Suppressor macrophage treated with lipopolysaccharide for 4 hours (primary cell): ENCODE measurements around the gene RNASEH2C.
"Not testable (repeated sequence)": the region's sequence is repeated elsewhere in the genome, so short reads cannot be mapped to it uniquely, and the experiment has no call there.

Experiments used
- DNase-seq: peaks from one replicate; pipeline ENCODE4 v3.0.0-alpha.2; 2020

The RNASEH2C gene

GRCh38 chr11:65716774-65717405 lies 3.7 kb downstream of the RNASEH2C start:
- no peak for DNase-seq

GRCh38 chr11:65716302-65716701 lies 4.3 kb downstream of the RNASEH2C start:
- no peak for DNase-seq

- DNase-seq, result no peak
Measured at GRCh38 chr11:65714433-65714832, 6.2 kb downstream of the RNASEH2C start.

- no peak for DNase-seq
Measured at GRCh38 chr11:65713212-65713969, 7.2 kb downstream of the RNASEH2C start.

GRCh38 chr11:65712633-65713076 lies 7.9 kb downstream of the RNASEH2C start:
- no peak for DNase-seq

GRCh38 chr11:65711785-65712632 lies 8.6 kb downstream of the RNASEH2C start, which contains the start of gene KAT5:
Gene KAT5 (plus strand): TSS chr11:65712252. CDS start chr11:65712268, 16 bp downstream.
- peak; percentile 99 for DNase-seq

GRCh38 chr11:65710421-65710820 lies 10.2 kb downstream of the RNASEH2C start:
- DNase-seq, result peak; percentile 17

- peak; percentile 15 for DNase-seq
Measured at GRCh38 chr11:65709661-65710060, 10.9 kb downstream of the RNASEH2C start.

GRCh38 chr11:65708451-65708850 lies 12.1 kb downstream of the RNASEH2C start:
- DNase-seq, result peak; percentile 23

GRCh38 chr11:65707002-65707401 lies 13.6 kb downstream of the RNASEH2C start:
- not testable (repeated sequence) for DNase-seq

- peak; percentile 52 for DNase-seq
Measured at GRCh38 chr11:65706303-65706763, 14.3 kb downstream of the RNASEH2C start.

GRCh38 chr11:65703846-65704245 lies 16.8 kb downstream of the RNASEH2C start:
- no peak for DNase-seq

GRCh38 chr11:65701686-65702085 lies 18.9 kb downstream of the RNASEH2C start:
- no peak for DNase-seq

GRCh38 chr11:65700399-65700798 lies 20.2 kb downstream of the RNASEH2C start:
- peak; percentile 53 for DNase-seq

- DNase-seq, result no peak
Measured at GRCh38 chr11:65699306-65699705, 21.3 kb downstream of the RNASEH2C start.

GRCh38 chr11:65698205-65698604 lies 22.4 kb downstream of the RNASEH2C start:
- no peak for DNase-seq

GRCh38 chr11:65696802-65697552 lies 23.6 kb downstream of the RNASEH2C start:
- DNase-seq, result no peak

GRCh38 chr11:65695459-65696241 lies 24.9 kb downstream of the RNASEH2C start:
- DNase-seq, result no peak

GRCh38 chr11:65692367-65692766 lies 28.2 kb downstream of the RNASEH2C start:
- no peak for DNase-seq

- not testable (repeated sequence) for DNase-seq
Measured at GRCh38 chr11:65691847-65692246, 28.8 kb downstream of the RNASEH2C start.

- no peak for DNase-seq
Measured at GRCh38 chr11:65685981-65686380, 34.6 kb downstream of the RNASEH2C start.

GRCh38 chr11:65683480-65683879 lies 37.1 kb downstream of the RNASEH2C start:
- not testable (repeated sequence) for DNase-seq
